H1 (cell line): ENCODE measurements around the gene ZSWIM6. TPM values are rescaled to one million over a fixed set of nuclear protein-coding genes. Genes with fewer than 3 reads are reported as not detected.

Experiments
- CTCF ChIA-PET: fragments of 300-600 bp; sonication (Branson Sonifier 250); formaldehyde crosslinking; loops from one replicate; lab custom pipeline; 2021; ENCODE audit not compliant: partially characterized antibody; lab: Charles Lee
- POLR2A ChIA-PET: fragments of 300-600 bp; sonication (Branson Sonifier 250); formaldehyde crosslinking; loops from one replicate; lab custom pipeline; 2021; ENCODE audit warnings: inconsistent platforms; ENCODE audit not compliant: partially characterized antibody; lab: Charles Lee
- DNase-seq, 2 experiments: peaks; one replicate each; pipeline versions ENCODE4 v3.0.0 to v3.0.0-alpha.2; 2010 to 2022; ENCODE audit warnings: low spot score in 2 of 2, low read depth in 1 of 2, mixed read lengths in 1 of 2
- FAIRE-seq: peaks from 2 replicates; lab custom pipeline; 2011; peaks lifted over from hg19 to GRCh38; lab: Jason Lieb, UNC
- H2AFZ ChIP-seq: 2 replicates; pipeline ENCODE4 v1.8.1; 2012; ENCODE audit warnings: low read length, inconsistent platforms
- H2AK5ac ChIP-seq: 2 replicates; pipeline ENCODE4 v1.6.1; 2013; ENCODE audit warnings: low read depth, low read length
- H2BK120ac ChIP-seq: replicated peaks from 2 replicates; pipeline ENCODE3; 2013; ENCODE audit warnings: low read depth, low read length, inconsistent platforms
- H2BK12ac ChIP-seq: 2 replicates; pipeline ENCODE4 v1.6.1; 2013; ENCODE audit warnings: low read depth, low read length
- H2BK15ac ChIP-seq: 2 replicates; pipeline ENCODE4 v1.6.1; 2013; ENCODE audit warnings: low read length
- H2BK20ac ChIP-seq: 2 replicates; pipeline ENCODE4 v1.6.1; 2013; ENCODE audit warnings: low read length
- H2BK5ac ChIP-seq: 2 replicates; pipeline ENCODE4 v1.6.1; 2013; ENCODE audit warnings: low read depth, low read length
- H3K14ac ChIP-seq: 2 replicates; pipeline ENCODE4 v1.6.1; 2013; ENCODE audit warnings: inconsistent platforms; ENCODE audit not compliant: insufficient read length
- H3K18ac ChIP-seq: 2 replicates; pipeline ENCODE4 v1.6.1; 2013; ENCODE audit warnings: low read length; ENCODE audit errors: extremely low read depth
- H3K23ac ChIP-seq: 2 replicates; pipeline ENCODE4 v1.6.1; 2013; ENCODE audit warnings: inconsistent platforms; ENCODE audit not compliant: insufficient read length
- H3K23me2 ChIP-seq: 2 replicates; pipeline ENCODE4 v1.6.1; 2013; ENCODE audit warnings: low read depth, low read length
- H3K27ac ChIP-seq: 2 replicates; pipeline ENCODE4 v1.6.1; 2011; ENCODE audit warnings: low read depth, low read length, inconsistent platforms
- H3K27me3 ChIP-seq, 4 experiments: replicated peaks in 1 of 4; 1 replicate in 1 of 4; 2 replicates in 3 of 4; pipeline versions ENCODE4 v1.6.1 to v1.8.1; 2011 to 2013; ENCODE audit warnings: low read length in 3 of 4, mild to moderate bottlenecking in 3 of 4, inconsistent platforms in 2 of 4, mixed read lengths in 2 of 4, moderate library complexity in 1 of 4; ENCODE audit not compliant: control insufficient read depth in 3 of 4, insufficient read depth in 3 of 4; ENCODE audit errors: extremely low read depth in 1 of 4
- H3K36me3 ChIP-seq, 4 experiments: 2 replicates each; pipeline versions ENCODE4 v1.6.1 to v1.8.1; 2011 to 2013; ENCODE audit warnings: mild to moderate bottlenecking in 4 of 4, low read length in 3 of 4, moderate library complexity in 2 of 4, control low read depth in 1 of 4, inconsistent platforms in 1 of 4; ENCODE audit not compliant: insufficient read depth in 4 of 4, control insufficient read depth in 2 of 4
- H3K4ac ChIP-seq: replicated peaks from 2 replicates; pipeline ENCODE3; 2013; ENCODE audit warnings: low read length, low read depth, mixed read lengths, inconsistent platforms; ENCODE audit not compliant: insufficient read length
- H3K4me1 ChIP-seq, 4 experiments: replicated peaks in 1 of 4; 1 replicate in 1 of 4; 2 replicates in 3 of 4; pipeline versions ENCODE4 v1.6.1 to v1.8.1; 2011 to 2013; ENCODE audit warnings: low read length in 3 of 4, inconsistent platforms in 2 of 4, mixed read lengths in 1 of 4; ENCODE audit not compliant: insufficient read depth in 4 of 4, control insufficient read depth in 3 of 4
- H3K4me2 ChIP-seq, 2 experiments: 2 replicates each; pipeline versions ENCODE4 v1.6.1 to v1.8.1; 2011 to 2013; ENCODE audit warnings: low read depth in 2 of 2, low read length in 2 of 2, control low read depth in 1 of 2, inconsistent platforms in 1 of 2, mild to moderate bottlenecking in 1 of 2; ENCODE audit not compliant: insufficient read depth in 1 of 2
- H3K4me3 ChIP-seq, 4 experiments: fragments of 200-600, 300-600 bp in 1 of 4; sonication (generic), shearing (Covaris generic), sonication (Bioruptor Twin) in 1 of 4; 2 replicates each; pipeline versions ENCODE4 v1.5.1 to v1.8.1; 2011 to 2016; ENCODE audit warnings: low read length in 4 of 4, low read depth in 3 of 4, control low read depth in 2 of 4, inconsistent platforms in 2 of 4, mild to moderate bottlenecking in 2 of 4, mixed read lengths in 1 of 4, moderate library complexity in 1 of 4; ENCODE audit not compliant: insufficient read depth in 2 of 4; ENCODE audit errors: extremely low read depth in 1 of 4
- H3K56ac ChIP-seq: replicated peaks from 2 replicates; pipeline ENCODE3; 2013; ENCODE audit warnings: low read depth, mild to moderate bottlenecking, mixed read lengths, low read length, inconsistent platforms; ENCODE audit not compliant: insufficient read length
- H3K79me1 ChIP-seq: 2 replicates; pipeline ENCODE4 v1.6.1; 2013; ENCODE audit warnings: low read depth, low read length, control low read depth
- H3K79me2 ChIP-seq, 2 experiments: 2 replicates each; pipeline versions ENCODE4 v1.6.1 to v1.8.1; 2012 to 2013; ENCODE audit warnings: low read length in 2 of 2, mild to moderate bottlenecking in 2 of 2, inconsistent platforms in 1 of 2; ENCODE audit not compliant: insufficient read depth in 2 of 2, control insufficient read depth in 1 of 2
- H3K9ac ChIP-seq, 4 experiments: replicated peaks in 1 of 4; 1 replicate in 1 of 4; 2 replicates in 3 of 4; pipeline versions ENCODE4 v1.6.1 to v1.8.1; 2011 to 2013; ENCODE audit warnings: low read depth in 3 of 4, low read length in 3 of 4, control low read depth in 2 of 4, mild to moderate bottlenecking in 2 of 4, moderate library complexity in 2 of 4, inconsistent platforms in 1 of 4; ENCODE audit errors: extremely low read depth in 1 of 4
- H3K9me3 ChIP-seq, 2 experiments: 2 replicates each; pipeline versions ENCODE4 v1.6.1 to v1.8.1; 2012 to 2013; ENCODE audit warnings: mild to moderate bottlenecking in 2 of 2, moderate library complexity in 2 of 2, control low read depth in 1 of 2, inconsistent platforms in 1 of 2, low read depth in 1 of 2, low read length in 1 of 2, mixed read lengths in 1 of 2; ENCODE audit not compliant: insufficient read depth in 2 of 2
- H4K20me1 ChIP-seq, 2 experiments: replicated peaks in 1 of 2; 2 replicates each; pipeline versions ENCODE3 to v1.8.1; 2011 to 2013; ENCODE audit warnings: inconsistent platforms in 2 of 2, low read length in 2 of 2, mild to moderate bottlenecking in 1 of 2; ENCODE audit not compliant: insufficient read depth in 2 of 2, control insufficient read depth in 1 of 2
- H4K5ac ChIP-seq: 2 replicates; pipeline ENCODE4 v1.6.1; 2013; ENCODE audit warnings: low read length, low read depth, mixed read lengths, inconsistent platforms; ENCODE audit not compliant: insufficient read length
- H4K8ac ChIP-seq: 2 replicates; pipeline ENCODE4 v1.8.0; 2013; ENCODE audit warnings: mild to moderate bottlenecking, moderate library complexity, low read length, inconsistent platforms; ENCODE audit not compliant: insufficient read depth; ENCODE audit errors: extremely low read depth
- H4K91ac ChIP-seq: replicated peaks from 2 replicates; pipeline ENCODE3; 2013; ENCODE audit warnings: low read length, mixed read lengths, inconsistent platforms; ENCODE audit not compliant: insufficient read length
- BCL11A ChIP-seq, 2 experiments: IDR thresholded peaks; one replicate each; pipeline ENCODE4 v1.6.1; 2011; ENCODE audit warnings: low read depth in 2 of 2, low read length in 2 of 2, mild to moderate bottlenecking in 2 of 2
- CEBPB ChIP-seq: IDR thresholded peaks from 2 replicates; pipeline ENCODE4 v1.6.1; 2012; ENCODE audit warnings: low read depth, low read length
- CHD1 ChIP-seq: IDR thresholded peaks from 2 replicates; pipeline ENCODE4 v1.6.1; 2012; ENCODE audit warnings: low read depth, low read length, improper control_type of control experiment
- HDAC2 ChIP-seq, 2 experiments: fragments of 300-600 bp in 1 of 2; sonication (generic) in 1 of 2; IDR thresholded peaks; 2 replicates each; pipeline ENCODE4 v1.6.1; 2011 to 2012; ENCODE audit warnings: low read depth in 2 of 2, low read length in 2 of 2, mild to moderate bottlenecking in 2 of 2, moderate library complexity in 2 of 2, borderline replicate concordance in 1 of 2, inconsistent platforms in 1 of 2
- KDM5A ChIP-seq: fragments of 200-600 bp; IDR thresholded peaks from 2 replicates; pipeline ENCODE4 v1.7.1; 2012; ENCODE audit warnings: mild to moderate bottlenecking, low read length, inconsistent platforms, mixed read lengths
- POLR2AphosphoS5 ChIP-seq: IDR thresholded peaks from 2 replicates; pipeline ENCODE4 v1.6.1; 2011; ENCODE audit warnings: low read depth, low read length
- RXRA ChIP-seq: IDR thresholded peaks from 2 replicates; pipeline ENCODE4 v1.6.1; 2011; ENCODE audit warnings: low read depth, mild to moderate bottlenecking, low read length, moderate library complexity; ENCODE audit not compliant: insufficient read depth
- SIRT6 ChIP-seq: IDR thresholded peaks from one replicate; pipeline ENCODE4 v1.7.1; 2012; ENCODE audit warnings: low read length, inconsistent platforms
- TAF1 ChIP-seq: IDR thresholded peaks from 2 replicates; pipeline ENCODE4 v1.6.1; 2011; ENCODE audit warnings: mild to moderate bottlenecking, low read depth, low read length
- WGBS, 2 experiments: shearing (Covaris generic) in 1 of 2; methylation state at CpG; one replicate each; pipeline versions ENCODE4 v1.1.6 to v1.1.7; 2013 to 2015; ENCODE audit warnings: low lambda C conversion rate in 2 of 2, mixed read lengths in 2 of 2, inconsistent platforms in 1 of 2, low coverage in 1 of 2, missing lambda C conversion rate in 1 of 2; ENCODE audit not compliant: insufficient replicate concordance in 2 of 2, insufficient coverage in 1 of 2, insufficient read length in 1 of 2; ENCODE audit errors: extremely low coverage in 1 of 2, missing lambda C conversion rate in 1 of 2; 5-methylcytosine and 5-hydroxymethylcytosine counted together
- polyA plus RNA-seq, 7 experiments: library from polyadenylated mRNA; depleted of rRNA in 3 of 7; stranded (reverse) in 5 of 7; unstranded in 2 of 7; fragments of >200 nt in 5 of 7; fragments of 200-250 nt in 2 of 7; gene quantifications; 1 replicate in 5 of 7; 2 replicates in 1 of 7; 4 replicates in 1 of 7; pipeline versions ENCODE4 v1.2.1 to v1.2.3, GENCODE V29; 2011 to 2013; ENCODE audit warnings: missing spikeins in 2 of 7, mixed read lengths in 2 of 7
- total RNA-seq: library from RNA; stranded (reverse); fragmentation: NEBNext Ultra II Directional; extraction: Animal tissue kit (Norgen Biotek cat#: 25700); gene quantifications from 2 replicates; pipeline ENCODE4 v1.2.1, GENCODE V29; 2021
- TF ChIP-seq, protein P1 (sequence below): IDR thresholded peaks from 2 replicates; pipeline ENCODE4 v1.6.1; 2012; ENCODE audit warnings: inconsistent platforms

ZSWIM6 gene
- total and polyA plus RNA-seq, 2 of the 8 experiments (the other 6 are each of a cell fraction or from before 2014, with no cell fraction given): 7.9 to 12.4 TPM

DNA sequence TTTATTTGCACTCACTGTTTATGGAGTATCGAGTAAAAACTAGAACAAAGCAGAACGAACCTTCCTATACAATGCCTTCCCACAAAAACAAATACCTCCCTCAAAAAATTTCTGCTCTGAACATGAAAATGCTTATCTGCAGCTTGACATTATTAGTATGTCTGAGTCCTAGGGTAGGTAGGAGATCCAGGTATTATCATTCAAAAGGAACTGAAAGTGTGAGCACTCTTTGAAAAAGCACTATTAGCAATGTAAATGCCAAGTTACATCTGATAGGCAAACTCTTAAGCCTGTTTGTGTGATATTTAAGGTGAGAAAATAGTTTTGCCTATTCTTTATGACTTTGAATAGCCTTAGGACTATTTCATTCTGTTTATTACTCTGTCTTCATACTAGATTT, 47.6 kb downstream of the ZSWIM6 start:
- no peak overlapping the region for H4K91ac ChIP-seq
- H3K23me2 ChIP-seq: no peaks in the 10 kb centered on the region
- no peak overlapping the region for H3K56ac ChIP-seq
- no peak overlapping the region for H4K8ac ChIP-seq
- H3K4me2 ChIP-seq: peak overlapping the region; percentile 4 to 58; a peak in 2 of 4 replicates
- no peak overlapping the region for H4K5ac ChIP-seq
- H3K4me1 ChIP-seq: peaks cover 0 to 6% (median 2%) of the 10 kb centered on the region in 4 experiments; a peak in 2 of 7 replicates
- H3K18ac ChIP-seq: no peak overlapping the region
- FAIRE-seq: no peak
- no peak overlapping the region for H2BK15ac ChIP-seq
- no peaks in the 10 kb centered on the region for H4K20me1 ChIP-seq
- H2AK5ac ChIP-seq: no peak overlapping the region
- no peak overlapping the region for H3K9ac ChIP-seq
- H3K23ac ChIP-seq: no peak overlapping the region
- no peak overlapping the region for H3K14ac ChIP-seq
- ChIA-PET CTCF (interaction anchor here (1.0 to 1.2 kb wide), 2 partner anchors 13 to 83 kb away, joined by 3 to 4 read pairs; no protein-coding TSS in a partner anchor), POLR2A (interaction anchor here (0.6 kb wide), 1 partner anchor 14 kb away, joined by 4 read pairs; no protein-coding TSS in a partner anchor)
- H3K27me3 ChIP-seq: no peaks in the 10 kb centered on the region
- TF ChIP-seq KDM5A (no peak), POLR2AphosphoS5 (no peak), CHD1 (no peak), HDAC2 (IDR thresholded peaks at IDR 0.05; ENCODE audit: borderline replicate concordance in 1 of 2, low read depth in 2 of 2, low read length in 2 of 2) (no peak), TAF1 (no peak), BCL11A (IDR thresholded peaks at IDR 0.05; ENCODE audit: low read depth in 2 of 2, low read length in 2 of 2) (no peak), SIRT6 (no peak), CEBPB (no peak), RXRA (no peak)
- TF ChIP-seq, protein P1, sequence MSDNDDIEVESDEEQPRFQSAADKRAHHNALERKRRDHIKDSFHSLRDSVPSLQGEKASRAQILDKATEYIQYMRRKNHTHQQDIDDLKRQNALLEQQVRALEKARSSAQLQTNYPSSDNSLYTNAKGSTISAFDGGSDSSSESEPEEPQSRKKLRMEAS: no peak
- H2AFZ ChIP-seq: no peak overlapping the region
- H2BK120ac ChIP-seq: no peak overlapping the region
- H2BK5ac ChIP-seq: no peak overlapping the region
- WGBS, 2 experiments: 25% methylated on average over 2 of the region's 2 CpGs; no CpG with 5 or more reads in 1 of the 2 experiments
- no peaks in the 10 kb centered on the region for H3K36me3 ChIP-seq
- peak overlapping the region in 1 of 4 experiments; percentile 18; a peak in 1 of 8 replicates for H3K4me3 ChIP-seq
- no peak for DNase-seq
- no peak overlapping the region for H3K27ac ChIP-seq
- H3K4ac ChIP-seq: no peak overlapping the region
- H3K79me2 ChIP-seq: peaks cover 0 to 26% of the 10 kb centered on the region in 2 experiments; a peak in 2 of 4 replicates
- no peaks in the 10 kb centered on the region for H3K9me3 ChIP-seq
- H3K79me1 ChIP-seq: no peaks in the 10 kb centered on the region
- no peak overlapping the region for H2BK12ac ChIP-seq
- no peak overlapping the region for H2BK20ac ChIP-seq
